GM19239 (cell line): ENCODE data around the gene ARID1A.
"Not testable (repeated sequence)": the region's sequence is repeated elsewhere in the genome, so short reads cannot be mapped to it uniquely, and the experiment has no call there.

Experiments
- DNase-seq: peaks from one replicate; pipeline ENCODE4 v3.0.0; 2011; ENCODE audit warnings: low spot score; ENCODE audit not compliant: insufficient read length
- FAIRE-seq: peaks from 2 replicates; lab custom pipeline; 2011; peaks lifted over from hg19 to GRCh38; lab: Jason Lieb, UNC

The ARID1A gene

GRCh38 chr1:26695356-26696118 lies at the start of gene ARID1A:
Gene ARID1A, plus strand, starts transcription at chr1:26696015. Its CDS starts 389 bp downstream, at chr1:26696404.
- FAIRE-seq (peak; percentile 58), DNase-seq (peak; percentile 57)

- no peak for DNase-seq
- no peak for FAIRE-seq
Observed at GRCh38 chr1:26664802-26665201, 31.0 kb upstream of the ARID1A start.

- DNase-seq, result no peak
- FAIRE-seq, result no peak
Observed at GRCh38 chr1:26666855-26667254, 29.0 kb upstream of the ARID1A start.

GRCh38 chr1:26668106-26668786 lies 27.6 kb upstream of the ARID1A start:
- DNase-seq, FAIRE-seq: not testable (repeated sequence)

- DNase-seq (no peak), FAIRE-seq (peak; percentile 96)
Observed at GRCh38 chr1:26677306-26678115, 18.3 kb upstream of the ARID1A start.

GRCh38 chr1:26684763-26685508 lies 10.9 kb upstream of the ARID1A start:
- DNase-seq (no peak), FAIRE-seq (no peak)

GRCh38 chr1:26686795-26687194 lies 9.0 kb upstream of the ARID1A start:
- DNase-seq (no peak), FAIRE-seq (no peak)

- FAIRE-seq, result no peak
Observed at GRCh38 chr1:26689504-26689903, 6.3 kb upstream of the ARID1A start.

GRCh38 chr1:26690157-26690556 lies 5.7 kb upstream of the ARID1A start:
- FAIRE-seq (no peak), DNase-seq (no peak)

More at GRCh38 chr1:26689504-26689903, 6.3 kb upstream of the ARID1A start:
- DNase-seq, result no peak

GRCh38 chr1:26690576-26691031 lies 5.2 kb upstream of the ARID1A start:
- FAIRE-seq (no peak), DNase-seq (no peak)

- FAIRE-seq, result peak; percentile 98
Observed at GRCh38 chr1:26692211-26692792, 3.5 kb upstream of the ARID1A start.

GRCh38 chr1:26692793-26693490 lies 2.9 kb upstream of the ARID1A start:
- no peak for FAIRE-seq
- DNase-seq, result peak; percentile 69

More at GRCh38 chr1:26692211-26692792, 3.5 kb upstream of the ARID1A start:
- DNase-seq, result peak; percentile 58

GRCh38 chr1:26693599-26694572 lies 1.9 kb upstream of the ARID1A start:
- peak; percentile 66 for FAIRE-seq
- DNase-seq, result no peak

- FAIRE-seq (peak; percentile 86), DNase-seq (no peak)
Observed at GRCh38 chr1:26694638-26695355, 1.0 kb upstream of the ARID1A start.

GRCh38 chr1:26696119-26696653 lies 371 bp downstream of the ARID1A start:
- DNase-seq, result no peak
- no peak for FAIRE-seq

- DNase-seq (no peak), FAIRE-seq (no peak)
Observed at GRCh38 chr1:26696654-26697430, 1.0 kb downstream of the ARID1A start.
